MG63 (cell line): ENCODE data around the gene ZNF580. TPM values are rescaled to one million over a fixed set of nuclear protein-coding genes. Genes with fewer than 3 reads are reported as not detected.

Source experiments
- DNase-seq: peaks from one replicate; pipeline ENCODE4 v3.0.0-alpha.2; 2020
- H3K27me3 ChIP-seq: fragments of 250-450 bp; sonication (Bioruptor Pico); 2 replicates; pipeline ENCODE4 v1.5.1; 2020; ENCODE audit warnings: mild to moderate bottlenecking, moderate library complexity
- H3K36me3 ChIP-seq: fragments of 250-450 bp; sonication (Bioruptor Pico); 2 replicates; pipeline ENCODE4 v1.5.1; 2020; ENCODE audit warnings: mild to moderate bottlenecking, moderate library complexity
- H3K4me3 ChIP-seq: fragments of 250-450 bp; sonication (Bioruptor Pico); 2 replicates; pipeline ENCODE4 v1.5.1; 2020; ENCODE audit warnings: mild to moderate bottlenecking, moderate library complexity
- H3K9me3 ChIP-seq: fragments of 250-450 bp; sonication (Bioruptor Pico); 2 replicates; pipeline ENCODE4 v1.5.1; 2020; ENCODE audit warnings: mild to moderate bottlenecking, moderate library complexity
- total RNA-seq: library from RNA; depleted of rRNA; stranded (reverse); fragments of >200 nt; shearing (Covaris generic); gene quantifications from 2 replicates; pipeline ENCODE4 v1.2.3, GENCODE V29; 2014; ENCODE audit warnings: low replicate concordance; rRNA removed

ZNF580 gene
- total RNA-seq: 7.5 and 8.0 TPM in 2 replicates

- no peaks in the 10 kb centered on the region for H3K9me3 ChIP-seq
- H3K4me3 ChIP-seq: peak within 1 kb of the TSS; percentile 75
- no peaks in the 10 kb centered on the region for H3K27me3 ChIP-seq
- peak; percentile 88 for DNase-seq
- H3K36me3 ChIP-seq: peaks cover 50% of the 10 kb centered on the region
Measured at GRCh38 chr19:55640577-55641425, at the start of gene ZNF580. TSS of gene ZNF580 (plus strand) at chr19:55641002. CDS start at chr19:55642509, 1,507 bp downstream.

DNA sequence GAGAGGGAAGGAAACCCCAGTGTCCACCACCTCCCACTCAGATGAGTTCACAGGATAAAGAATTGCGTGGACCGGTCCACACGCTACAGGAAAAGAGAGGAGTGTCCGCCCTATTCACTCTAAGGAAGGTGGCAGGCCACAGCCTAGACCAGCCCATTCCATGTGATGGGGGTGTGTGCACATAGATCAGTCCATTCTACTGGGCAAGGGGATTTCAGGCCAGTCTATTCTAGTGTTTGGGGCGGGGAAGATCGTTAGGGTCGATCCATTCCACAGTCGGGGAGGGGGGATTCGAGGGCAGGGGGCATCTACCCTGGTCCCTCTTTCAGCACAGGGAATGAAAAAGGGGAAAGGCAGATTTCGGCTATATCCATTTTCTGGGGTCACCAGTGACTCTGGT lies 49.2 kb upstream of the ZNF580 start:
- H3K4me3 ChIP-seq: no peak overlapping the region

GRCh38 chr19:55592391-55593090 lies 48.3 kb upstream of the ZNF580 start:
- no peaks in the 10 kb centered on the region for H3K9me3 ChIP-seq
- no peak overlapping the region for H3K4me3 ChIP-seq
- DNase-seq: no peak
- H3K36me3 ChIP-seq: peaks cover 33% of the 10 kb centered on the region
- no peaks in the 10 kb centered on the region for H3K27me3 ChIP-seq

More for the DNA sequence above, 49.2 kb upstream of the ZNF580 start:
- Histone ChIP-seq H3K27me3 (no peaks in the 10 kb centered on the region), H3K36me3 (peaks cover 23% of the 10 kb centered on the region), H3K9me3 (no peaks in the 10 kb centered on the region)
- DNase-seq: no peak

GRCh38 chr19:55593096-55593772 lies 47.6 kb upstream of the ZNF580 start:
- no peaks in the 10 kb centered on the region for H3K27me3 ChIP-seq
- peaks cover 38% of the 10 kb centered on the region for H3K36me3 ChIP-seq
- H3K9me3 ChIP-seq: no peaks in the 10 kb centered on the region
- no peak for DNase-seq
- no peak overlapping the region for H3K4me3 ChIP-seq

DNA sequence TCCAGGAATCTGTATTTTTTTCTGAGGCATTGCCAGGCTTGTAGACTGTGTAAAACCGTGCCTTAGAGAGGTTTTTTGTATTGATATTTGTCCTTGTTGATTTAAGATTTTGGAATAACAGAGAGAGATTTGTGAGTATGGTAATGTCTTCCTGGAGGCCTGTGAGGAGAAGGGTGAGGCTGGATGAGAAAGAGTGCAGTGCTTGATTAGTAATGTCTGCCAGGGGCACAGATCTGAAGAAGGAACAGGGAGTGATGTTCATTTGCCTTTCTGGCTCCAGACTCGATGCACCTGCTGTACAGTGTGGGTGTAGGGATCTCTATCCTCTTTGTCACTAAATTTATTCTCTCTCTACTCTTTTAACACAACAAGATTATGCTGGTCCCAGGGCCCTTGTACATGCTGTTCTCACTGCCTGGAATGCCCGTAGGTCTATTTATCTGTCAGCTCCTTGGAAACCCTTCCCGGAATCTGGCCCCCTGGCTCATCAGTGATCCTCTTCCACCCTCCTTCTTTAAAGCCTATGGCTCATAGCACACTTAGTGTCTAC lies 45.7 kb upstream of the ZNF580 start:
- Histone ChIP-seq H3K27me3 (no peaks in the 10 kb centered on the region), H3K36me3 (peaks cover 38% of the 10 kb centered on the region), H3K9me3 (no peaks in the 10 kb centered on the region), H3K4me3 (no peak overlapping the region)
- DNase-seq: no peak

DNA sequence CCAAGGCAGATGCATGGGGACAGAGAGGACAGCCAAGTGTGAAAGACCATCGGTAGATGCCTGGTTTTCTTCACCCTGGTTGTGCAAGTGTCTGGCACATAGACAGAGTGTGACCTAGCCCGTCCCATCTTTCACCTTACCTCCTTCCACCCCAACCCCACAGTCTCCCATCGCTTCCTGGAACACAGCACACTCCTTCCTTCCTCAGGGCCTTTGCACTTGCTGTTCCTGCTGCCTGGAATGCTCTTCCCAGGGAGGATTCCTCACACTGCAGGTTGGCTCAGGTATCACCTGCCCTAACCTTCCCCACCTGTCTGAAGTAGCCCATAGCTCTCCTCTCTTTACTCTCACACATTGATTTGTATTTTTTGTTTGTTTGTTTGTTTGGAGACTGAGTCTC lies 44.5 kb upstream of the ZNF580 start:
- DNase-seq: no peak
- H3K27me3 ChIP-seq: no peaks in the 10 kb centered on the region
- H3K4me3 ChIP-seq: no peak overlapping the region
- peaks cover 38% of the 10 kb centered on the region for H3K36me3 ChIP-seq
- no peaks in the 10 kb centered on the region for H3K9me3 ChIP-seq

- H3K4me3 ChIP-seq: no peak overlapping the region
- peaks cover 38% of the 10 kb centered on the region for H3K36me3 ChIP-seq
- H3K27me3 ChIP-seq: no peaks in the 10 kb centered on the region
- no peak for DNase-seq
- H3K9me3 ChIP-seq: no peaks in the 10 kb centered on the region
Measured at GRCh38 chr19:55597501-55597921, 43.3 kb upstream of the ZNF580 start.

DNA sequence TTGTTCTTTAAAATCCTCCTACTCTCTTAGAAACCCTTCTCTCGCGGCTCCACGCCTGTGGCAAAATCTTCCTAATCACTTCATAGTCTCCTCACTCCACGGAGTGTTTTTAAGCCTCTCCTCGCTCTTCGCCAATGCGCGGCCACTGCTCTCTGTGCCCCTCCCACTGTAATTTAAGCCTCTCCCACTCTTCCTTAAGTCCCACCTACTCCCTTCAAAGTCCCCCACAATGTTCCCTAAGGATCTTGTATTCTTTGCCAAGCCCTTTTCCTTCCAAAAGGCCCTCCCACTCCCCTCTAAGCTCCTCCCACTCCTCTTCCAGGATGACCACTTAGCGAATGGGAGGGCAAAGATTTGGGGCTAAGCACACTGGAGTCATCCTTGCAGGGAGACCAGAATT lies 42.8 kb upstream of the ZNF580 start:
- Histone ChIP-seq H3K27me3 (no peaks in the 10 kb centered on the region), H3K4me3 (no peak overlapping the region), H3K9me3 (no peaks in the 10 kb centered on the region), H3K36me3 (peaks cover 38% of the 10 kb centered on the region)
- DNase-seq: no peak

GRCh38 chr19:55598719-55599467 lies 41.9 kb upstream of the ZNF580 start:
- Histone ChIP-seq H3K27me3 (no peaks in the 10 kb centered on the region), H3K9me3 (no peaks in the 10 kb centered on the region), H3K36me3 (peaks cover 36% of the 10 kb centered on the region), H3K4me3 (peak overlapping the region; percentile 84)
- DNase-seq: peak; percentile 91

- peak; percentile 98 for DNase-seq
- Histone ChIP-seq H3K4me3 (peak within 1 kb of the TSS; percentile 84), H3K27me3 (no peaks in the 10 kb centered on the region), H3K36me3 (peaks cover 36% of the 10 kb centered on the region), H3K9me3 (no peaks in the 10 kb centered on the region)
Measured at GRCh38 chr19:55599468-55599841, 41.3 kb upstream of the ZNF580 start, which contains the start of gene FIZ1. TSS of gene FIZ1 (minus strand) at chr19:55599517. CDS start at chr19:55597865, 1,652 bp downstream.

GRCh38 chr19:55599842-55600661 lies 40.8 kb upstream of the ZNF580 start, which contains the start of gene ZNF524:
TSS of gene ZNF524 (plus strand) at chr19:55600288. CDS start at chr19:55602113, 1,825 bp downstream.
- Histone ChIP-seq H3K27me3 (no peaks in the 10 kb centered on the region), H3K36me3 (peaks cover 30% of the 10 kb centered on the region), H3K9me3 (no peaks in the 10 kb centered on the region), H3K4me3 (peak within 1 kb of the TSS; percentile 84)
- peak; percentile 90 for DNase-seq

GRCh38 chr19:55600662-55601028 lies 40.2 kb upstream of the ZNF580 start:
- Histone ChIP-seq H3K9me3 (no peaks in the 10 kb centered on the region), H3K36me3 (peaks cover 25% of the 10 kb centered on the region), H3K4me3 (peak overlapping the region; percentile 84), H3K27me3 (no peaks in the 10 kb centered on the region)
- DNase-seq: no peak

GRCh38 chr19:55601084-55601483 lies 39.7 kb upstream of the ZNF580 start:
- Histone ChIP-seq H3K36me3 (peaks cover 20% of the 10 kb centered on the region), H3K4me3 (peak overlapping the region; percentile 84), H3K9me3 (no peaks in the 10 kb centered on the region), H3K27me3 (no peaks in the 10 kb centered on the region)
- no peak for DNase-seq

- peaks cover 16% of the 10 kb centered on the region for H3K36me3 ChIP-seq
- no peak overlapping the region for H3K4me3 ChIP-seq
- no peak for DNase-seq
- no peaks in the 10 kb centered on the region for H3K9me3 ChIP-seq
- H3K27me3 ChIP-seq: no peaks in the 10 kb centered on the region
Measured at GRCh38 chr19:55602104-55603001, 38.4 kb upstream of the ZNF580 start.
